HG03378 (cell line): ENCODE measurements around the gene SEL1L2.

ENCODE experiments used
- ATAC-seq: cut with Tn5 transposase; IDR thresholded peaks from one replicate; pipeline ENCODE4 v1.9.1; 2021; ENCODE audit warnings: mild to moderate bottlenecking, moderate library complexity; ENCODE audit not compliant: unreplicated experiment

SEL1L2 gene

DNA sequence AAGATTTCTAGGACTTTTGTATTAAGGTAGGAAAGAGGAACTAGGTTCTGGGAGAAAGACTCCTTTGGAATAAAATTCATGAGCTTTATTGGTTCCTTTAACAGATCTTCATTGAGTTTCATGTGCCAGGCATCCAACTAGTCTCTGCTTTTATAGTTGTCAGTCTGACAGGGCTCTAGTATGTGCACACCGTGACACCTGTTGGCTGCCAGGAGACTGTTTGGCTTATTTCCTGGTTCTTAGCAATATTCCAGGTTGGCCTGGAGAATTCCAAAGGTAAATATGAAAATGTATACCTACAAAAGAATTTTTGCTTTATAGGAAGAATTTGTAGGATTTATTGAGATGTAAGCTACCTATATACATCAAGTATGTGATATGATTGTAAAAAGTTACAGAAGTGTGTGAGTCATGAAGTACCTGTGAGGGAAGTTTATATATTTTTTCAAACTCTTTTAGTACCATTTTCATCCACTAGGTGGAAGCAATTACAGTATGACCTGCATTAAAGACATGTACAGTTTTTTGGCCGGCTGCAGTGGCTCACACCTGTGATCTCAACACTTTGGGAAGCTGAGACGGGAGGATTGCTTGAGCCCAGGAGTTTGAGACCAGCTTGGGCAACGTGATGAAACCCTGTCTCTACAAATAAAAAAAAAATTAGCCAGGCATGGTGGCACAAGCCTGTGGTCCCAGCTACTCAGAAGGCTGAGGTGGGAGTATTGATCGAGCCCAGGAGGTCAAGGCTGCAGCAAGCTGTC is 170.3 kb downstream of the SEL1L2 start:
- peak; percentile 89 for ATAC-seq

DNA sequence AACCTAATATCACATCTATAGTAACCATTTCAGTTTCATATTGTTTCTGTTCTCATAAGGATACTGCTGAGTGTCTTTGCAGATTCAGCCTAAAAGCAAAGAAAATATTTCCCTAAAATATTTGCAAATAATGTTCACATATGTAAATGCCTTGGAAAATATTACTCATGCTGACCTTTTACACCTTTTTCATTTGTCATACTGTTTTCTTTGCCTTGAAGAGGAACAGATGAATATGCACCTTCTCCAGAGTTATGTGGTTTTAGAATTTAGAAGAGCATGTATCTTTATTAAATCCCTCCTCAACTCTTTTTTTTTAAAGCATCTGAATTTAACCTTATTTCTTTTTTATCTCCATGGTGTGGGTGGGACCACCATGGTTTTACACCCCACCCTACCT is 173.1 kb downstream of the SEL1L2 start:
- no peak for ATAC-seq

DNA sequence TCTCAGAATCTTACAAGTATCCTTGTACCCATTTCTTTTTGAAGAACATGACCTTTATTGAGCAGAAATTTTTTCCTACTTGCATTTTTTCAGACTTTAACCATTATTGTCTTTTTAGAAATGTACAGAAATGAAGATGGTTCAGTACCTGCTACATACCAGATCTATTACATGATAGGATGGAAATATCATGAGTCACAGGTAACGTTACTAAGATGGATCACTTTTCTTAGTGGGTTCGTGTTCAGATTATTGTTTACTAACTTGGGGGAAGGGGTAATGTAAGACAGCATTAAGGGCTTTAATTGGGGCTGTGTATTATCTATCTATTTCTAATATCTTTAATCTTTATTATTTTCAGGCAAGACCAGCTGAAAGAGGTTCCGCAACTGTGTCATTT is 173.7 kb downstream of the SEL1L2 start:
- ATAC-seq, result no peak

DNA sequence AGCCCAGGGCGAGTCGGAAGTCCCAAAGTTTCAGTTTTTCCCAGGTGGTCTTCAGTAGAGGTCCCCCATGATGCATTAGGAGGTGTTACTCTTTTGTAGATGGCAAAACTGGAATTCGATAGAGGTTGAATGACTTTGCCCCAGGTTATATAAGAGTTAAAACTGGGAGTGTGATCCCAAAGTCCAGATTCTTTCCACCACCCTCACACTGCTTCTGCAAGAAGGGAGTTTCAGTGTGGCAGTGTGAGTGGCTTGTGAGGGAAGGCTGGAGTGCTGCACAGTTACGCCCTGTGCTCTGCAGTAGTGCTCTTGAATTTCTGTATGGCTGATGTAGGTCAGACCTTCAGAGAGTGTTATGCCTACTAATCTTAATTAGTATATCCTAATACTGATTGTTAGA is 175.7 kb downstream of the SEL1L2 start:
- ATAC-seq, result no peak

DNA sequence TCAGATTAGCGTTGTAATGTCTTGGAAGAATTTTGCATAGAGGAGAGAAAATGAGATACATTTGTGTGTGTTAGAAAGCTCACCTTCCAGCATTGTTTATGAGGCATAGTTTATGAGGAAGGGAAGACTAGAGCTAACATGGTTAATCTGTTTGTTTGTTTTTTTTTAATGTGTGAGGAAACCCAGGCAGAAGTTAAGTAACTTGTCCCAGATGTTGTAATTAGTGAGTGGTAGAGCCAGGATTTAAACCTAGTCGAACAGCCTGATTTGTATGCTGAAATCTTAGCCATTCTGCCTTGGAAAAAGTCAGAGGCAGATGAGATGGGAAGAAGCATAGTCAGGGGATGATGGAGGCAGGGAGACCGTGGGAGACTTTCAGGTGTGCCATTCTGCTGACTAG is 176.5 kb downstream of the SEL1L2 start:
- ATAC-seq, result no peak

DNA sequence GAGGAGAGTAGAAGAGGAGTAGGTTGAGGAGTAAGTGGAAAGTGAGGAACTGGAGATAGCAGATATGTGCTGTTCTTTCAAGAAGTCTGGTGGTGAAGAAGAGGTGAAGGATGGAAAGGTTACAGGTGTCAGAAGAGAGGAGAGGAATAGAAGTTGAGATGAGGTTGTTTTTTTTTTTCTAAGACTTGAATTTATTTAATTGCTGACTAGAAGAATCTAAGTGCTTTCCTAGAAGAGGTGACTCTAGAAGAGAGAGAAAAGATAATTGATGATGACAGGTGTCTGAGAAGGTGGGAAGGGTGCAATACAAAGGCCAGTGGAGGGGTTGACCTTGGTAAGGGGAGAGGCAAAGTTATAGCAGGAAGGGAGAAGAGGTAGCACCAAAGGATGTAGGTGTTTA is 180.0 kb downstream of the SEL1L2 start:
- no peak for ATAC-seq

DNA sequence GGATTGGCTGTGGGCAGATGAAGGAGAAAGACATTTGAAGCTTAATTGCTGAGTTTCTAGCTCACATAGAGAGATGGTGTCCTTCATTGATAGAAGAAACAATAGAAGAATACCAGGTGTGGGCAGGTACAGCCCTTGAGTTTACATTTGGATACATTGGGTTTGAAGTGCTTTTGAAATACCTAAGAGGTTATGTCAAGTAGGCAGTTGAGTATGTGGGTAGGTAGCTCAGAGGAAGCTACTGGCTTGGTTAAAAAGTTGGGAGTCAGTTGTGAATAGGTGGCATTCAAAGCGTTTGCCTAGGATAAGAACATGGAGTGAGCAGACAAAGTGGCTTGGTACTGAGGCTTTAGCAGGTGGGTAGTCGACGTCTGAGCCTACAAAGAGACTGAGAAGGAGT is 180.6 kb downstream of the SEL1L2 start:
- no peak for ATAC-seq

DNA sequence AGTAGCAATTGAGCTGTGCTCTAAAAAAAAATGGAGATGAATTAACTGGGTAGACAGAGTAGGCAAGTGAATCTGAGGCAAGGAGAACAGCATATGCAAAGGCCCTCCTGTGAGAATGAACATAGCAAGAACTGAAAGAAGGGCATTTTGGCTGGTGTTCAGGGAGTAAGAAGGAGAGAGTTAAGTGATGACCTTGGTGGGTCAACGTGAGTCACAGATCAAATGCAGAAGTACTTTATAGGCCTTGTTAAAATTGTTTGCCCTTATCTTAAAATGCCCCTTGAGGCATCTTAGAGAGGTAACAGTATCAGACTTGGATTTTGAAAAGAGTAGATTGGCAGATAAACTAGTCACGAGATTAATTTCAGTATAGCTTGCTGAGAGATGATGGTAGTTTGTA is 181.0 kb downstream of the SEL1L2 start:
- ATAC-seq, result no peak

DNA sequence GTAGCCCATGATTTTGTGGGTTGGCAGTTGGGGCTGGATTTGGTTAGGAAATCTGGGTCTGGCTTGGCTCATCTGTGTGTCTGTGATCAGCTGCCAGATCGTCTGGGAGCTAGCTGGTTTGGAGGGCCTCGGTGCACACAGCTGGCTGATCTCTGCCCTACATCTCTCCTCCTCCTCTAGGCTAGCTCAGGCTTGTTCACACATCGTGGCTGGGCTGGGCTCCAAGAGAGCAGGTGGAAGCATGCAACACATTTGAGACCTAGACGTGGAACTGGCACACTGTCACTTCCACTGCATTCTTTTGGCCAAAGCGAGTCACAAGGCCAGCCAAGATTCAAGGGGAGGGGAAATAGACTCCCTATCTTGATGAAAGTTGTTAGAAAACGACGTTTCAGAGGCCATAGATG is 189.7 kb downstream of the SEL1L2 start:
- no peak for ATAC-seq

DNA sequence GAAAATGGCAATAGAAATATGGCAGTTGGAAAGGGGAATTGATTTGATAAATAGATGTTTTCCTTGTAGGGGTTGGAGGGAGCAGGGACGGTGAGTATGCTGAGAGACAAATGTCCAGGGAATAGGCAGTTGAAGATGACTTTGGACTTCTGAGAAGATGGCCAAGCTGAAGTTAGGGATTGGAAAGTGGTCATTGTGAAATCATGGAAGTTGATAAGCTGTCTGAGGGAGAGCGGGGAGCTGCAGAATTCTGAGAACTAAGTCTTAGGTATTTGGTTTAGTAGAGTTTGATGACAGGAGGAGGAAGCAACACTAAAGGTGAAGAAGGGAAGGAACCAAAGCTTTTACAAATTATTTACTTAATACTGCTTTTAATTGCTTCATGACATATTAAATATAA is 190.4 kb downstream of the SEL1L2 start:
- ATAC-seq, result no peak
